Vagina (tissue), 2 donors: Measurements from ENCODE around the gene FCRL2.

Source experiments
- POLR2AphosphoS5 ChIP-seq, 2 donors: sonication (generic); formaldehyde crosslinking; IDR thresholded peaks; one replicate each; pipeline ENCODE4 v1.9.0; 2017; ENCODE audit warnings: antibody characterized with exemption in 2 of 2, mild to moderate bottlenecking in 2 of 2, low read depth in 1 of 2; ENCODE audit not compliant: insufficient read depth in 1 of 2
- TF ChIP-seq, protein P1 (sequence below), 3 experiments: fragments of 450-650 bp in 2 of 3; fragments of 200-600 bp in 1 of 3; sonication (generic) in 1 of 3; IDR thresholded peaks; one replicate each; pipeline ENCODE4 v1.5.1; 2017 to 2019; ENCODE audit warnings: antibody characterized with exemption in 3 of 3, mild to moderate bottlenecking in 2 of 3, moderate library complexity in 2 of 3

DNA sequence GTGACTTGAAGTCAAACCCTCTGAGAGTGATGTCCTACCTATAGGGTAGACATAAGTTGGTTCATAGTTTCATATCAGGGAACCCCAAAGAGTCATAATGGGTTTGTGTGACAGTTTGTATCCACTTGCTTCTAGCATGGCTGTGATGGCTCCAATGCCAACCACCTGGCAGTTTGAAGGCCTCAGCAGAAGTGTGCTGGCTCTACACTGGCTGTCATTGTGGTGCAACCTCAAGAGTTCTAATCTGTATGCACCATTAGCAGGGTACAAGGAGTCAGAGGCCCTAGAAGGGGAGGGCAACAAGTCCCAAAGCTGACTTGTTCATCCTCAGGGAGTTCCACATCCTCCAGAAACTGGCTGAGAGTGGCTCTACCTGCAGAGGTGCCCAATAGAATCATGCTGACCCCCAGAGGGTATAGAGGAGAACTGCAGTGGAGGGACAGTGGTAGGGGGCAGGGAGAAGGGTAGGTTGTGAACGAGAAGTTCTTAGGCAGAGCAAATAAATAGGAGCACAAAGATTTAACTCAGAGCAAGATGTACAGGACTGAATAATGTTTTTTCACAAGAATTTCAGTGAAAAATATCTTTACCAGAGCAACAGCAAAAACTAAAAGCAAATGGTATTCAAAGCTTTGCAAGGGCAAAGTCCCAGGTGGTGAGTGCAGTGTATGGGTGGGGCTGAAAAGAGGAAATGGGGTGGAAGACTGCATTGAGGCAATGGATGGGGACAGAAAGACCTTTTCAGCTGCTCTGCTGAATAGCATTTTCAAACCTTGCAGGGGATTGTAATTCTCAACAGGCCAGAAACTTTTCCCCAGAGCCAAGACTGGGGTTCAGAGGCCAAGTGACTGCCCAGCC, 3.2 kb downstream of the FCRL2 start:
- TF ChIP-seq, protein P1, sequence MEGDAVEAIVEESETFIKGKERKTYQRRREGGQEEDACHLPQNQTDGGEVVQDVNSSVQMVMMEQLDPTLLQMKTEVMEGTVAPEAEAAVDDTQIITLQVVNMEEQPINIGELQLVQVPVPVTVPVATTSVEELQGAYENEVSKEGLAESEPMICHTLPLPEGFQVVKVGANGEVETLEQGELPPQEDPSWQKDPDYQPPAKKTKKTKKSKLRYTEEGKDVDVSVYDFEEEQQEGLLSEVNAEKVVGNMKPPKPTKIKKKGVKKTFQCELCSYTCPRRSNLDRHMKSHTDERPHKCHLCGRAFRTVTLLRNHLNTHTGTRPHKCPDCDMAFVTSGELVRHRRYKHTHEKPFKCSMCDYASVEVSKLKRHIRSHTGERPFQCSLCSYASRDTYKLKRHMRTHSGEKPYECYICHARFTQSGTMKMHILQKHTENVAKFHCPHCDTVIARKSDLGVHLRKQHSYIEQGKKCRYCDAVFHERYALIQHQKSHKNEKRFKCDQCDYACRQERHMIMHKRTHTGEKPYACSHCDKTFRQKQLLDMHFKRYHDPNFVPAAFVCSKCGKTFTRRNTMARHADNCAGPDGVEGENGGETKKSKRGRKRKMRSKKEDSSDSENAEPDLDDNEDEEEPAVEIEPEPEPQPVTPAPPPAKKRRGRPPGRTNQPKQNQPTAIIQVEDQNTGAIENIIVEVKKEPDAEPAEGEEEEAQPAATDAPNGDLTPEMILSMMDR (IDR thresholded peaks at IDR 0.05) = no peak
- no peak for TF ChIP-seq POLR2AphosphoS5 (IDR thresholded peaks at IDR 0.05; ENCODE audit: insufficient read depth in 1 of 2, low read depth in 1 of 2)
